ENCODE data around the gene PIAS2.

GRCh38 chr18:46893360-46893759 lies 23.9 kb downstream of the PIAS2 start:
- no peak for TF ChIP-seq CTCF (conservative IDR thresholded peaks at IDR 0.05 in 1 of 2, IDR thresholded peaks at IDR 0.05 in 1 of 2; ENCODE audit: extremely low read depth in 1 of 2, insufficient read depth in 1 of 2, low read depth in 1 of 2, low read length in 2 of 2)
- no peak for TF ChIP-seq EZH2 (IDR thresholded peaks at IDR 0.05; ENCODE audit: borderline replicate concordance, low read length)

Data from mammary epithelial cell (primary cell).